Uterus (tissue), 4 donors: ENCODE data around the gene PDHB. TPM values are rescaled to one million over a fixed set of nuclear protein-coding genes. Genes with fewer than 3 reads are reported as not detected.

Experiments used
- DNase-seq, 2 donors: peaks; one replicate each; pipeline ENCODE4 v3.0.0-alpha.2; 2019 to 2020
- H3K27ac ChIP-seq, 2 donors: fragments of 200-600 bp; sonication (generic); 1 replicate in 1 of 2; 2 replicates in 1 of 2; pipeline ENCODE4 v1.5.1; 2016 to 2018
- H3K27me3 ChIP-seq, 2 donors: fragments of 200-600 bp; sonication (generic); one replicate each; pipeline ENCODE4 v1.5.1; 2018 to 2019; ENCODE audit warnings: control low read depth in 1 of 2
- H3K36me3 ChIP-seq, 2 donors: fragments of 200-600 bp; sonication (generic); one replicate each; pipeline ENCODE4 v1.5.1; 2019; ENCODE audit warnings: control low read depth in 1 of 2
- H3K4me1 ChIP-seq, 2 donors: fragments of 200-600 bp; sonication (generic); one replicate each; pipeline ENCODE4 v1.5.1; 2018 to 2019; ENCODE audit warnings: control low read depth in 1 of 2
- H3K4me3 ChIP-seq, 2 donors: fragments of 200-600 bp; sonication (generic); 1 replicate in 1 of 2; 2 replicates in 1 of 2; pipeline ENCODE4 v1.5.1; 2018 to 2019; ENCODE audit warnings: mild to moderate bottlenecking in 1 of 2
- H3K9me3 ChIP-seq, 2 donors: fragments of 200-600 bp; sonication (generic); one replicate each; pipeline ENCODE4 v1.5.1; 2019; ENCODE audit warnings: control low read depth in 1 of 2
- CTCF ChIP-seq, 4 experiments: fragments of 200-600 bp in 2 of 4; fragments of 450-650 bp in 2 of 4; sonication (generic) in 2 of 4; IDR thresholded peaks; one replicate each; pipeline ENCODE4 v1.5.1; 2016 to 2019; ENCODE audit warnings: antibody characterized with exemption in 4 of 4, mild to moderate bottlenecking in 2 of 4, moderate library complexity in 1 of 4
- POLR2A ChIP-seq, 2 donors: fragments of 450-650 bp; IDR thresholded peaks; one replicate each; pipeline ENCODE4 v1.6.1; 2016; ENCODE audit warnings: antibody characterized with exemption in 2 of 2, mild to moderate bottlenecking in 1 of 2, moderate library complexity in 1 of 2
- intact Hi-C: fragments of 100-400 bp; cut with DNase I; formaldehyde crosslinking; loops from one replicate; pipeline ENCODE4 v1.15.1; 2023; ENCODE audit warnings: low total_unique reads
- total RNA-seq, 4 donors: library from RNA; depleted of rRNA in 3 of 4; stranded (reverse); fragments of >200 nt in 3 of 4; gene quantifications; one replicate each; pipeline versions ENCODE4 v1.1.0 to v1.2.4, GENCODE V29; 2014 to 2023
- donor health status: DM: yes; HTN: yes; CAD: no.

The PDHB gene
- total RNA-seq, 4 donors from 2014 or later, result 40.9 to 100 (median 49.7) TPM

GRCh38 chr3:58434990-58435389, 1.4 kb upstream of the PDHB start:
- no peak for DNase-seq
- peak overlapping the region in 1 of 2 donors; percentile 94 for H3K27ac ChIP-seq
- intact Hi-C loops, result no loop called here
- H3K4me3 ChIP-seq, result no peak overlapping the region
- no peaks in the 10 kb centered on the region for H3K27me3 ChIP-seq
- no peaks in the 10 kb centered on the region for H3K9me3 ChIP-seq
- TF ChIP-seq POLR2A (IDR thresholded peaks at IDR 0.05), result no peak
- no peak for TF ChIP-seq CTCF (IDR thresholded peaks at IDR 0.05)
- H3K36me3 ChIP-seq, result no peaks in the 10 kb centered on the region
- peaks cover 7 to 11% of the 10 kb centered on the region in 2 donors for H3K4me1 ChIP-seq

- H3K4me1 ChIP-seq, result peaks cover 7 to 11% of the 10 kb centered on the region in 2 donors
- H3K27me3 ChIP-seq, result no peaks in the 10 kb centered on the region
- H3K36me3 ChIP-seq, result no peaks in the 10 kb centered on the region
- DNase-seq, result no peak
- no peak overlapping the region for H3K4me3 ChIP-seq
- H3K9me3 ChIP-seq, result no peaks in the 10 kb centered on the region
- peak overlapping the region; percentile 89 to 94 for H3K27ac ChIP-seq
- intact Hi-C loops, result no loop called here
- no peak for TF ChIP-seq POLR2A (IDR thresholded peaks at IDR 0.05)
- no peak for TF ChIP-seq CTCF (IDR thresholded peaks at IDR 0.05)
Measured at GRCh38 chr3:58434511-58434910, 879 bp upstream of the PDHB start.

- intact Hi-C loops, result no loop called here
- Histone ChIP-seq H3K9me3 (no peaks in the 10 kb centered on the region), H3K27me3 (no peaks in the 10 kb centered on the region), H3K36me3 (no peaks in the 10 kb centered on the region), H3K4me3 (peak overlapping the region; percentile 78 to 87), H3K27ac (peak overlapping the region; percentile 89 to 94), H3K4me1 (peaks cover 7 to 11% of the 10 kb centered on the region in 2 donors)
- no peak for TF ChIP-seq CTCF (IDR thresholded peaks at IDR 0.05)
- TF ChIP-seq POLR2A (IDR thresholded peaks at IDR 0.05), result no peak
- no peak for DNase-seq
Measured at GRCh38 chr3:58434168-58434504, 504 bp upstream of the PDHB start.

GRCh38 chr3:58432905-58433304, 727 bp downstream of the PDHB start:
- DNase-seq, result no peak
- H3K9me3 ChIP-seq, result no peaks in the 10 kb centered on the region
- no peaks in the 10 kb centered on the region for H3K36me3 ChIP-seq
- peak overlapping the region; percentile 89 to 94 for H3K27ac ChIP-seq
- no peaks in the 10 kb centered on the region for H3K27me3 ChIP-seq
- intact Hi-C loops, result no loop called here
- peaks cover 7 to 11% of the 10 kb centered on the region in 2 donors for H3K4me1 ChIP-seq
- TF ChIP-seq CTCF (IDR thresholded peaks at IDR 0.05) (no peak), POLR2A (IDR thresholded peaks at IDR 0.05) (no peak)
- peak overlapping the region; percentile 78 to 87 for H3K4me3 ChIP-seq

GRCh38 chr3:58429657-58430056, 4.0 kb downstream of the PDHB start:
- H3K4me3 ChIP-seq, result no peak overlapping the region
- peaks cover 7 to 11% of the 10 kb centered on the region in 2 donors for H3K4me1 ChIP-seq
- intact Hi-C loops, result no loop called here
- no peak overlapping the region for H3K27ac ChIP-seq
- no peak for DNase-seq
- no peaks in the 10 kb centered on the region for H3K9me3 ChIP-seq
- H3K36me3 ChIP-seq, result no peaks in the 10 kb centered on the region
- TF ChIP-seq POLR2A (IDR thresholded peaks at IDR 0.05), result no peak
- TF ChIP-seq CTCF (IDR thresholded peaks at IDR 0.05), result no peak
- no peaks in the 10 kb centered on the region for H3K27me3 ChIP-seq
